Calu3 (cell line): ENCODE results near the gene NEK9. TPM values are rescaled to one million over a fixed set of nuclear protein-coding genes. Genes with fewer than 3 reads are reported as not detected.
A peak's percentile ranks its signal among the peaks of the same experiment; 100 is the strongest.
"Not testable (repeated sequence)": the region's sequence is repeated elsewhere in the genome, so short reads cannot be mapped to it uniquely, and the experiment has no call there.

Experiments used
- BruUV-seq: library from RNA; stranded (reverse); fragments of 400-500 nt; replicated peaks from 2 replicates; lab custom pipeline; 2021; lab: Mats Ljungman, UMichigan
- CTCF ChIA-PET: fragments of 300-600 bp; sonication (Branson Sonifier 250); formaldehyde crosslinking; loops from one replicate; lab custom pipeline; 2022; ENCODE audit warnings: antibody characterized with exemption; lab: Charles Lee
- DNase-seq: peaks from one replicate; pipeline ENCODE4 v3.0.0; 2022
- H3K27ac Mint-ChIP-seq: one replicate; pipeline ENCODE4 v1.8.0; 2022; ENCODE audit warnings: mixed read lengths; ENCODE audit not compliant: unreplicated experiment
- H3K27me3 Mint-ChIP-seq: one replicate; pipeline ENCODE4 v1.8.0; 2022; ENCODE audit warnings: mixed read lengths; ENCODE audit not compliant: unreplicated experiment
- H3K36me3 Mint-ChIP-seq: one replicate; pipeline ENCODE4 v1.8.0; 2022; ENCODE audit warnings: mild to moderate bottlenecking, moderate library complexity, mixed read lengths; ENCODE audit not compliant: insufficient read depth, unreplicated experiment
- H3K4me1 Mint-ChIP-seq: one replicate; pipeline ENCODE4 v1.8.0; 2022; ENCODE audit warnings: mild to moderate bottlenecking, low read depth, mixed read lengths; ENCODE audit not compliant: unreplicated experiment
- H3K4me3 Mint-ChIP-seq: one replicate; pipeline ENCODE4 v1.8.0; 2022; ENCODE audit warnings: mild to moderate bottlenecking, low read depth, moderate library complexity, mixed read lengths; ENCODE audit not compliant: unreplicated experiment
- H3K9me3 Mint-ChIP-seq: one replicate; pipeline ENCODE4 v1.8.0; 2022; ENCODE audit warnings: low read depth, mixed read lengths; ENCODE audit not compliant: unreplicated experiment
- intact Hi-C: fragments of 100-400 bp; cut with micrococcal nuclease; formaldehyde crosslinking; loops from one replicate; pipeline ENCODE4 v1.10.0; 2022; ENCODE audit not compliant: unreplicated experiment
- total RNA-seq: library from RNA; stranded (reverse); gene quantifications from 2 replicates; pipeline ENCODE4 v1.2.3, GENCODE V29; 2022
- TF ChIP-seq, protein P1 (sequence below): fragments of 200-600 bp; IDR thresholded peaks from one replicate; pipeline ENCODE4 v1.8.0; 2022; ENCODE audit warnings: antibody characterized with exemption; ENCODE audit not compliant: unreplicated experiment

Gene NEK9
- total RNA-seq, 1 experiment from 2014 or later, result 63.4 TPM

DNA sequence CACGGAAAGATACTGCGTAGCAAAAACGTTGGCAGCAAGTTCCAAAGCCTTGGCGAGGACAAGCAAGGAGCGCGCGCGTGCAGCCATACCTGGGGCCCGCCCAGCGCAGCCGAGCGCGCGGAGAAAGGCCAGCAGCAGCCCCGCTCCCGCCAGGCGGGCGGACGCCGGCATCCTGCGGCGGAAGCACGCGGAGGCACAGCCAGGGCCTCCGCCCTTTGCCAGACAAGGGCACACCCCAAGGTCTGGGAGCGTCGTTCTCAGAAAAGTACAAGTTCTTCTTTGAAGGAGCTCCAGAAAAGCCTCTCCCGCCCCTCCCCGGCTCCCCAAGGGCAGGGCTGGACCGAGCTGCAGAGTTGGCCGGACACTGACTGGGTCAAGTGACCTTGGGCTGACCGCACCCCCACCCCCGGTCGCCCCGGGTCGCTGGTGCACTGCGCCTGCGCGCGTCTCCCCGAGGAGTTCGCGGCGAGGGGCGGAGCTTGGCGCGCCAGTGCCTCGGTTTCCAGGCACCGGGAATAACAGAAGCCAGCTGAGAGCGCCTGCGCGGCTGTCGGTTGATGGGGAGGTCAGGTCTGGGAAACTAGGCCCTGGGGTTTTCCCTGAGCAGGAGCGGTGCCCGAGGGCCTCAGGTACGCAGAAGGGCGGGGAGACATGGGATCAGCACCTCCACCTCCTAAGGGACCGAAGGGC, 57.6 kb downstream of the NEK9 start, which contains the start of gene ZC2HC1C:
TSS of gene ZC2HC1C (plus strand) at position 521 of the 690 bp plus-strand sequence. CDS start 933 bp downstream, outside the sequence.
- intact Hi-C loops, result no loop called here
- BruUV-seq, result no TSS peak
- TF ChIP-seq, protein P1, sequence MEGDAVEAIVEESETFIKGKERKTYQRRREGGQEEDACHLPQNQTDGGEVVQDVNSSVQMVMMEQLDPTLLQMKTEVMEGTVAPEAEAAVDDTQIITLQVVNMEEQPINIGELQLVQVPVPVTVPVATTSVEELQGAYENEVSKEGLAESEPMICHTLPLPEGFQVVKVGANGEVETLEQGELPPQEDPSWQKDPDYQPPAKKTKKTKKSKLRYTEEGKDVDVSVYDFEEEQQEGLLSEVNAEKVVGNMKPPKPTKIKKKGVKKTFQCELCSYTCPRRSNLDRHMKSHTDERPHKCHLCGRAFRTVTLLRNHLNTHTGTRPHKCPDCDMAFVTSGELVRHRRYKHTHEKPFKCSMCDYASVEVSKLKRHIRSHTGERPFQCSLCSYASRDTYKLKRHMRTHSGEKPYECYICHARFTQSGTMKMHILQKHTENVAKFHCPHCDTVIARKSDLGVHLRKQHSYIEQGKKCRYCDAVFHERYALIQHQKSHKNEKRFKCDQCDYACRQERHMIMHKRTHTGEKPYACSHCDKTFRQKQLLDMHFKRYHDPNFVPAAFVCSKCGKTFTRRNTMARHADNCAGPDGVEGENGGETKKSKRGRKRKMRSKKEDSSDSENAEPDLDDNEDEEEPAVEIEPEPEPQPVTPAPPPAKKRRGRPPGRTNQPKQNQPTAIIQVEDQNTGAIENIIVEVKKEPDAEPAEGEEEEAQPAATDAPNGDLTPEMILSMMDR, result no peak
- no peak within 1 kb of the TSS for H3K4me3 Mint-ChIP-seq
- H3K4me1 Mint-ChIP-seq, result no peaks in the 10 kb centered on the region
- DNase-seq, result peak; percentile 92
- H3K27ac Mint-ChIP-seq, result peak within 1 kb of the TSS; percentile 77
- H3K9me3 Mint-ChIP-seq, result no peaks in the 10 kb centered on the region
- H3K36me3 Mint-ChIP-seq, result peaks cover 10% of the 10 kb centered on the region
- H3K27me3 Mint-ChIP-seq, result no peaks in the 10 kb centered on the region
- CTCF ChIA-PET, result no interaction called here

DNA sequence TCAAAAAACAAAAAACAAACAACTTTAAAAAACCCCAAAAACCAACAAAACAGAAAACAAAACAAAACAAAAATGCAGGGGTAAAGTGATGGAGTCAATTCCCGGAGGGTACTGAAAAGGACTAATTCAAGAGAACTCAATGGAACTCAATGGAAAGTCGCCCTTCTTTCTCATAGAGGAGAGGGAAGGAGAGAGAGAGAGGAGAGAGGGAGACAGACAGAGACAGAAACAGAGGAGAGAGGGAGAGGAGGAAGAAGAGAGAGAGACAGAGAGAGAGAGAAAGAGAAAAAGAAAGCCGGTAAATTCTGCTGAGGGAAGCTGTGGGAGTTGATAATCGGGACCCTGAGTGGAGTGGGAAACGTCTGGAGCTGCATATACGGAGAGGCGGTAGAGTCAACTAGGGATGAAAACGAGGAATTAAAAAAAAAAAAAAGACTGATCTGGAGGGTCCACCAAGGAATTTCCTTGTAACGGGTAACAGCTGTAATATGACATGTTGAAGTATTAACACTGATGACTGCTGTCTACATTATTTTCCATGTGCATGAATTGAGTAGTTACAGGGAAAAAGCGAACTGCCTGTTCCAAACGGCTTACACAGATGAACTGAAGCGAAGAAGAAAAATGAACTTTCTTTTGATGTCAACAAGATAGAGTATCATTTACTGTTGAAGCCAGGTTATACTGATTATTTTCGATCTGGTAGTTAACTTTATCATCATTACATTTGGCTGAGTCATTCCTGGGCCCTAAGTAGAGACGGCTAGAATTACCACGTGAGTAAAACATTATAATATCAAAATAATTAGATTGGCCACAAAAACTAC, 58.3 kb downstream of the NEK9 start:
- Mint-ChIP-seq H3K27ac (no peak overlapping the region), H3K27me3 (no peaks in the 10 kb centered on the region), H3K4me3 (no peak overlapping the region), H3K9me3 (no peaks in the 10 kb centered on the region), H3K36me3 (peaks cover 17% of the 10 kb centered on the region), H3K4me1 (peaks cover under 1% of the 10 kb centered on the region)
- intact Hi-C loops, result no loop called here
- BruUV-seq, result TSS peak; percentile 79
- CTCF ChIA-PET, result no interaction called here
- TF ChIP-seq, protein P1, result no peak
- no peak for DNase-seq

DNA sequence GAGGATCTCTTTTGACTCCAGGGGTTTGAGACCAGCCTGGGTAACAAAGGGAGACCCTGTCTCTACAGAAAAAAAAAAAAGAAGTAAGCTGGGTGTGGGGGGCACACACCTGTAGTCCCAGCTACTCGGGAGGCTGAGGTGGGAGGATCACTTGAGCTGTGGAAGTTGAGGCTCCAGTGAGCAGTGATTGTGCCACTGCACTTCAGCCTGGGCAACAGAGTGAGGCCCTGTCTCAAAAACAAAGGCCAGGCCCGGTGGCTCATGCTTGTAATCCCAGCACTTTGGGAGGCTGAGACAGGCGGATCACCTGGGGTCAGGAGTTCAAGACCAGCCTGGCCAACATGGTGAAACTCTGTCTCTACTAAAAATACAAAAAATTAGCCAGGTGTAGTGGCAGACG, 59.1 kb downstream of the NEK9 start:
- H3K4me1 Mint-ChIP-seq, intact Hi-C loops, H3K27ac Mint-ChIP-seq, H3K4me3 Mint-ChIP-seq, H3K9me3 Mint-ChIP-seq, DNase-seq, H3K27me3 Mint-ChIP-seq, BruUV-seq: not testable (repeated sequence)
- CTCF ChIA-PET, result interaction anchor here (0.7 kb wide), 1 partner anchor 817 kb away, joined by 3 read pairs; no protein-coding TSS in a partner anchor
- H3K36me3 Mint-ChIP-seq, result peaks cover 21% of the 10 kb centered on the region

DNA sequence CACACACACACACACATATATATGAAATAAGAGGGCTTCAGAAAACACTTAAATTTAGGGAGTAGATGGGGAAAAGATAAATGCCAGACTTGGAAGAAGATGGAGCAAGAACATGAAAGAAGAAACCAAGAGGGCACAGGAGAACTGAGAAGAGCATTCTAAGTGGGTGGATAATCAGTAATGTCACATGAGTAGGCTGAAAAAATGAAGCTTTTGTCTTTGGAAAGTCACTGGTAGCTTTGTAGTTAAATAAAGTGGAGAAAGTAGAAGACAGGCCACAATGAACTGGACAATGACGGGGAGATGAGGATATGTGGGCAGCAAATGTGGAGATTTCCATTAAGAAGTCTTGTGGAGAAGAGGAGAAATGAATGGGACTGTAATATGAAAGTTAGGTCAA, 59.6 kb downstream of the NEK9 start:
- DNase-seq, result no peak
- intact Hi-C loops, result no loop called here
- no TSS peak for BruUV-seq
- Mint-ChIP-seq H3K4me1 (peaks cover 12% of the 10 kb centered on the region), H3K9me3 (no peaks in the 10 kb centered on the region), H3K27me3 (no peaks in the 10 kb centered on the region), H3K27ac (no peak overlapping the region), H3K36me3 (peaks cover 21% of the 10 kb centered on the region), H3K4me3 (no peak overlapping the region)
- TF ChIP-seq, protein P1, result no peak
- CTCF ChIA-PET, result interaction anchor here (0.7 kb wide), 1 partner anchor 818 kb away, joined by 3 read pairs; no protein-coding TSS in a partner anchor
